ENCODE data around the gene KRTAP1-1.

GRCh38 chr17:41073676-41074075, 32.4 kb upstream of the KRTAP1-1 start:
- TF ChIP-seq CTCF (conservative IDR thresholded peaks at IDR 0.05; ENCODE audit: low read depth, low read length) (no peak), EZH2phosphoT487 (IDR thresholded peaks at IDR 0.05; ENCODE audit: borderline replicate concordance, low read length) (no peak)

Measured in PC-3 (cell line).